GM23338 (cell line): ENCODE measurements around the gene HEYL. TPM values are rescaled to one million over a fixed set of nuclear protein-coding genes. Genes with fewer than 3 reads are reported as not detected.

ENCODE experiments used
- ATAC-seq: fragments of 200-7000 bp; cut with Tn5 transposase; 3 replicates; pipeline ENCODE4 v1.9.1; 2020
- DNase-seq: peaks from one replicate; pipeline ENCODE4 v3.0.0-alpha.2; 2015; ENCODE audit warnings: low spot score
- H2AFZ ChIP-seq: fragments of 200-600 bp; sonication (generic); 2 replicates; pipeline ENCODE4 v1.8.0; 2016; ENCODE audit warnings: antibody characterized with exemption, mild to moderate bottlenecking, moderate library complexity
- H3F3A ChIP-seq: fragments of 200-600 bp; sonication (generic); replicated peaks from 2 replicates; pipeline ENCODE4 v1.8.0; 2017; ENCODE audit warnings: antibody characterized with exemption, mixed run types, low read depth
- H3K27ac ChIP-seq: fragments of 200-600 bp; sonication (generic); 2 replicates; pipeline ENCODE4 v1.6.1; 2016; ENCODE audit warnings: low read depth
- H3K27me3 ChIP-seq: fragments of 200-600 bp; sonication (generic); 2 replicates; pipeline ENCODE4 v1.8.0; 2016; ENCODE audit warnings: mild to moderate bottlenecking, mixed run types, moderate library complexity; ENCODE audit not compliant: insufficient read depth
- H3K36me3 ChIP-seq: fragments of 200-600 bp; sonication (generic); 2 replicates; pipeline ENCODE4 v1.8.0; 2016; ENCODE audit warnings: mild to moderate bottlenecking; ENCODE audit not compliant: insufficient read depth
- H3K4me1 ChIP-seq: fragments of 200-600 bp; sonication (generic); 2 replicates; pipeline ENCODE4 v1.8.0; 2016; ENCODE audit warnings: mild to moderate bottlenecking, moderate library complexity; ENCODE audit not compliant: insufficient read depth
- H3K4me2 ChIP-seq: fragments of 200-600 bp; sonication (generic); 2 replicates; pipeline ENCODE4 v1.7.1; 2017; ENCODE audit warnings: mixed run types
- H3K4me3 ChIP-seq: fragments of 200-600 bp; sonication (generic); 2 replicates; pipeline ENCODE4 v1.6.1; 2016; ENCODE audit warnings: mixed run types
- H3K79me2 ChIP-seq: fragments of 200-600 bp; sonication (generic); replicated peaks from 2 replicates; pipeline ENCODE4 v1.8.0; 2017; ENCODE audit warnings: mild to moderate bottlenecking; ENCODE audit not compliant: insufficient read depth
- H3K9me2 ChIP-seq: fragments of 200-600 bp; sonication (generic); 2 replicates; pipeline ENCODE4 v1.8.0; 2017; ENCODE audit not compliant: insufficient read depth
- H4K20me1 ChIP-seq: fragments of 200-600 bp; sonication (generic); replicated peaks from 2 replicates; pipeline ENCODE4 v1.8.0; 2017; ENCODE audit warnings: mild to moderate bottlenecking; ENCODE audit not compliant: insufficient read depth
- H3K27ac Mint-ChIP-seq: 2 replicates; pipeline ENCODE4 v1.8.0; 2020; ENCODE audit warnings: inconsistent platforms, mild to moderate bottlenecking, moderate library complexity, mixed read lengths
- H3K27me3 Mint-ChIP-seq: 3 replicates; pipeline ENCODE4 v1.8.0; 2022; ENCODE audit warnings: low read depth, mild to moderate bottlenecking, moderate library complexity, mixed read lengths, inconsistent platforms; ENCODE audit not compliant: insufficient read depth, poor library complexity
- H3K36me3 Mint-ChIP-seq: 3 replicates; pipeline ENCODE4 v1.8.0; 2021; ENCODE audit warnings: low read depth, mild to moderate bottlenecking, inconsistent platforms, moderate library complexity, mixed read lengths
- H3K4me1 Mint-ChIP-seq: 3 replicates; pipeline ENCODE4 v1.8.0; 2020; ENCODE audit warnings: mild to moderate bottlenecking, inconsistent platforms, mixed read lengths
- H3K4me3 Mint-ChIP-seq: 3 replicates; pipeline ENCODE4 v1.8.0; 2021; ENCODE audit warnings: moderate library complexity, mild to moderate bottlenecking, inconsistent platforms, mixed read lengths
- H3K9me3 Mint-ChIP-seq: 3 replicates; pipeline ENCODE4 v1.8.0; 2020; ENCODE audit warnings: moderate library complexity, mild to moderate bottlenecking, inconsistent platforms, mixed read lengths
- CREB1 ChIP-seq: fragments of 250-450 bp; sonication (Bioruptor Pico); IDR thresholded peaks from 2 replicates; pipeline ENCODE4 v1.5.0; 2020; ENCODE audit warnings: low read depth, mild to moderate bottlenecking, moderate library complexity
- EZH2 ChIP-seq: fragments of 200-600 bp; sonication (generic); IDR thresholded peaks from one replicate; pipeline ENCODE4 v1.8.0; 2017; ENCODE audit warnings: antibody characterized with exemption, mild to moderate bottlenecking, low read depth; ENCODE audit not compliant: unreplicated experiment
- EZH2phosphoT487 ChIP-seq: fragments of 200-600 bp; sonication (generic); IDR thresholded peaks from one replicate; pipeline ENCODE4 v1.8.1; 2018; ENCODE audit warnings: antibody characterized with exemption; ENCODE audit not compliant: unreplicated experiment
- JUNB ChIP-seq: IDR thresholded peaks from one replicate; pipeline ENCODE4 v1.6.1; 2016; ENCODE audit warnings: antibody characterized with exemption; ENCODE audit not compliant: unreplicated experiment
- NANOG ChIP-seq: IDR thresholded peaks from 2 replicates; pipeline ENCODE4 v1.6.1; 2016; ENCODE audit warnings: antibody characterized with exemption, borderline replicate concordance
- POLR2AphosphoS5 ChIP-seq: IDR thresholded peaks from 2 replicates; pipeline ENCODE4 v1.6.1; 2016; ENCODE audit warnings: antibody characterized with exemption, low read depth
- ZNF114 ChIP-seq: fragments of 250-450 bp; sonication (Bioruptor Pico); IDR thresholded peaks from 2 replicates; pipeline ENCODE4 v1.5.0; 2020; ENCODE audit warnings: mild to moderate bottlenecking, moderate library complexity
- ZNF331 ChIP-seq: fragments of 250-450 bp; sonication (Bioruptor Pico); IDR thresholded peaks from 2 replicates; pipeline ENCODE4 v1.5.0; 2020; ENCODE audit warnings: low read depth, mild to moderate bottlenecking, moderate library complexity
- polyA plus RNA-seq: library from polyadenylated mRNA; unstranded; fragments of >200 nt; fragmentation: Nextera tagmentation; extraction: Ambion mirVana; gene quantifications from 2 replicates; pipeline ENCODE4 v1.2.1, GENCODE V29; 2016
- total RNA-seq: library from RNA; depleted of rRNA; stranded (reverse); fragments of >200 nt; shearing (Covaris generic); gene quantifications from 2 replicates; pipeline ENCODE4 v1.2.3, GENCODE V29; 2014
- TF ChIP-seq, protein P1 (sequence below): fragments of 250-450 bp; sonication (Bioruptor Pico); IDR thresholded peaks from 2 replicates; pipeline ENCODE4 v1.5.0; 2020; ENCODE audit warnings: mild to moderate bottlenecking, moderate library complexity
- TF ChIP-seq, protein P2 (sequence below): IDR thresholded peaks from 2 replicates; pipeline ENCODE4 v1.6.1; 2016; ENCODE audit warnings: antibody characterized with exemption
- TF ChIP-seq, protein P3 (sequence below), 2 experiments: fragments of 200-600 bp in 1 of 2; sonication (generic) in 1 of 2; conservative IDR thresholded peaks; 2 replicates each; pipeline versions ENCODE4 v1.5.1 to v1.6.1; 2016 to 2017; ENCODE audit warnings: antibody characterized with exemption in 2 of 2, low read depth in 2 of 2, mild to moderate bottlenecking in 2 of 2, moderate library complexity in 1 of 2
- TF ChIP-seq, protein P4 (sequence below): IDR thresholded peaks from one replicate; pipeline ENCODE4 v1.6.1; 2018; ENCODE audit warnings: antibody characterized with exemption; ENCODE audit not compliant: unreplicated experiment

Gene HEYL
- total and polyA plus RNA-seq, 2 experiments from 2014 or later: 1.6 to 4.5 TPM

DNA sequence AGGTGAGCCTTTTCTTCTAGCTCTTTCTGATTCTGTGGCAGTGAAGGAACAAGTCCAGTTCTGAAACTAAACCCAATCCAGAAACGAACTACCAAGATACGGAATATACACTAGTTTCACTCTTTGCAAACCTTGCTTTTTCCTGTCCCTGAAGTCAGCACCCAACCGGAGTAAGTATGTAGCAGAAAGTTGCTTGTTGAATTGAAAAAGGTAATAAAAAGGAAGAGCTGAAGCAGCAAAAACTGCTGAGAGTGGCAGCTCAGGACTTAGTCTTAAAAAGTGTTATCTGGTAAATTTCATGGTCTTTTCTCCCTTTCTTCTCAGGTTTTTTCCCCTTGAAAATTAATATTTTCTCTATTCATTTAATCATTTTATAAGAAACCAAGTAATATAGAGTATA, 41.9 kb upstream of the HEYL start (continued):
- TF ChIP-seq, protein P1, sequence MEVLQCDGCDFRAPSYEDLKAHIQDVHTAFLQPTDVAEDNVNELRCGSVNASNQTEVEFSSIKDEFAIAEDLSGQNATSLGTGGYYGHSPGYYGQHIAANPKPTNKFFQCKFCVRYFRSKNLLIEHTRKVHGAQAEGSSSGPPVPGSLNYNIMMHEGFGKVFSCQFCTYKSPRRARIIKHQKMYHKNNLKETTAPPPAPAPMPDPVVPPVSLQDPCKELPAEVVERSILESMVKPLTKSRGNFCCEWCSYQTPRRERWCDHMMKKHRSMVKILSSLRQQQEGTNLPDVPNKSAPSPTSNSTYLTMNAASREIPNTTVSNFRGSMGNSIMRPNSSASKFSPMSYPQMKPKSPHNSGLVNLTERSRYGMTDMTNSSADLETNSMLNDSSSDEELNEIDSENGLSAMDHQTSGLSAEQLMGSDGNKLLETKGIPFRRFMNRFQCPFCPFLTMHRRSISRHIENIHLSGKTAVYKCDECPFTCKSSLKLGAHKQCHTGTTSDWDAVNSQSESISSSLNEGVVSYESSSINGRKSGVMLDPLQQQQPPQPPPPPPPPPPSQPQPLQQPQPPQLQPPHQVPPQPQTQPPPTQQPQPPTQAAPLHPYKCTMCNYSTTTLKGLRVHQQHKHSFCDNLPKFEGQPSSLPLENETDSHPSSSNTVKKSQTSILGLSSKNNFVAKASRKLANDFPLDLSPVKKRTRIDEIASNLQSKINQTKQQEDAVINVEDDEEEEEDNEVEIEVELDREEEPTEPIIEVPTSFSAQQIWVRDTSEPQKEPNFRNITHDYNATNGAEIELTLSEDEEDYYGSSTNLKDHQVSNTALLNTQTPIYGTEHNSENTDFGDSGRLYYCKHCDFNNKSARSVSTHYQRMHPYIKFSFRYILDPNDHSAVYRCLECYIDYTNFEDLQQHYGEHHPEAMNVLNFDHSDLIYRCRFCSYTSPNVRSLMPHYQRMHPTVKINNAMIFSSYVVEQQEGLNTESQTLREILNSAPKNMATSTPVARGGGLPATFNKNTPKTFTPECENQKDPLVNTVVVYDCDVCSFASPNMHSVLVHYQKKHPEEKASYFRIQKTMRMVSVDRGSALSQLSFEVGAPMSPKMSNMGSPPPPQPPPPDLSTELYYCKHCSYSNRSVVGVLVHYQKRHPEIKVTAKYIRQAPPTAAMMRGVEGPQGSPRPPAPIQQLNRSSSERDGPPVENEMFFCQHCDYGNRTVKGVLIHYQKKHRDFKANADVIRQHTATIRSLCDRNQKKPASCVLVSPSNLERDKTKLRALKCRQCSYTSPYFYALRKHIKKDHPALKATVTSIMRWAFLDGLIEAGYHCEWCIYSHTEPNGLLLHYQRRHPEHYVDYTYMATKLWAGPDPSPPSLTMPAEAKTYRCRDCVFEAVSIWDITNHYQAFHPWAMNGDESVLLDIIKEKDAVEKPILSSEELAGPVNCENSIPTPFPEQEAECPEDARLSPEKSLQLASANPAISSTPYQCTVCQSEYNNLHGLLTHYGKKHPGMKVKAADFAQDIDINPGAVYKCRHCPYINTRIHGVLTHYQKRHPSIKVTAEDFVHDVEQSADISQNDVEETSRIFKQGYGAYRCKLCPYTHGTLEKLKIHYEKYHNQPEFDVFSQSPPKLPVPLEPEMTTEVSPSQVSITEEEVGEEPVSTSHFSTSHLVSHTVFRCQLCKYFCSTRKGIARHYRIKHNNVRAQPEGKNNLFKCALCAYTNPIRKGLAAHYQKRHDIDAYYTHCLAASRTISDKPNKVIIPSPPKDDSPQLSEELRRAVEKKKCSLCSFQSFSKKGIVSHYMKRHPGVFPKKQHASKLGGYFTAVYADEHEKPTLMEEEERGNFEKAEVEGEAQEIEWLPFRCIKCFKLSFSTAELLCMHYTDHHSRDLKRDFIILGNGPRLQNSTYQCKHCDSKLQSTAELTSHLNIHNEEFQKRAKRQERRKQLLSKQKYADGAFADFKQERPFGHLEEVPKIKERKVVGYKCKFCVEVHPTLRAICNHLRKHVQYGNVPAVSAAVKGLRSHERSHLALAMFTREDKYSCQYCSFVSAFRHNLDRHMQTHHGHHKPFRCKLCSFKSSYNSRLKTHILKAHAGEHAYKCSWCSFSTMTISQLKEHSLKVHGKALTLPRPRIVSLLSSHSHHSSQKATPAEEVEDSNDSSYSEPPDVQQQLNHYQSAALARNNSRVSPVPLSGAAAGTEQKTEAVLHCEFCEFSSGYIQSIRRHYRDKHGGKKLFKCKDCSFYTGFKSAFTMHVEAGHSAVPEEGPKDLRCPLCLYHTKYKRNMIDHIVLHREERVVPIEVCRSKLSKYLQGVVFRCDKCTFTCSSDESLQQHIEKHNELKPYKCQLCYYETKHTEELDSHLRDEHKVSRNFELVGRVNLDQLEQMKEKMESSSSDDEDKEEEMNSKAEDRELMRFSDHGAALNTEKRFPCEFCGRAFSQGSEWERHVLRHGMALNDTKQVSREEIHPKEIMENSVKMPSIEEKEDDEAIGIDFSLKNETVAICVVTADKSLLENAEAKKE (CRISPR knock-in tag): no peak
- TF ChIP-seq ZNF114 (CRISPR knock-in tag) (no peak), ZNF331 (CRISPR knock-in tag) (no peak), POLR2AphosphoS5 (no peak)
- TF ChIP-seq, protein P2, sequence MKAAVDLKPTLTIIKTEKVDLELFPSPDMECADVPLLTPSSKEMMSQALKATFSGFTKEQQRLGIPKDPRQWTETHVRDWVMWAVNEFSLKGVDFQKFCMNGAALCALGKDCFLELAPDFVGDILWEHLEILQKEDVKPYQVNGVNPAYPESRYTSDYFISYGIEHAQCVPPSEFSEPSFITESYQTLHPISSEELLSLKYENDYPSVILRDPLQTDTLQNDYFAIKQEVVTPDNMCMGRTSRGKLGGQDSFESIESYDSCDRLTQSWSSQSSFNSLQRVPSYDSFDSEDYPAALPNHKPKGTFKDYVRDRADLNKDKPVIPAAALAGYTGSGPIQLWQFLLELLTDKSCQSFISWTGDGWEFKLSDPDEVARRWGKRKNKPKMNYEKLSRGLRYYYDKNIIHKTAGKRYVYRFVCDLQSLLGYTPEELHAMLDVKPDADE: no peak

DNA sequence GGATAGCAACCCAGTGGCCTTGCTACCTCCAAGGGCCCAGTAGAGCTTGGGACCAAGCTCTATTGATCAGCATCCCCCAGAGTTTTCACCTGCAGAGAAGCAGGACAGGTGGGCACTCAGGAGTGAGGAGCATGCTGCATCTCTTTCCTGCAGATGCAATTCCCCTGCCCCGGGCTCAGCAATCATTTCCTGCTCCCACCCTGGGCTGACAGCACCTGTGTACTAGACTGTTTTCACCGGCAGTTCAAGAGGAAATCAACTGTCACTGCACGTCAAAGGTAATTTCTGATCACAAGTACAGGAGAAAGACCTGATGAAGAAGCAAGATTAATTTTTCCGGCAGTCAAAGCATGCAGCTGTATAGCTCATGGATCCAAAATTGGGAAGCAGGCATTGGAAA, 41.3 kb upstream of the HEYL start:
- DNase-seq (no peak), ATAC-seq (no peak)
- peaks cover 4% of the 10 kb centered on the region; the same call in 1 of the 2 replicates for H4K20me1 ChIP-seq
- H3K27me3 Mint-ChIP-seq: peaks cover 96% of the 10 kb centered on the region
- no peaks in the 10 kb centered on the region for H3K4me1 ChIP-seq
- no peaks in the 10 kb centered on the region for H3K9me3 Mint-ChIP-seq
- H3K36me3 ChIP-seq: no peaks in the 10 kb centered on the region
- H3K79me2 ChIP-seq: no peaks in the 10 kb centered on the region
- no peaks in the 10 kb centered on the region for H3K4me1 Mint-ChIP-seq
- no peaks in the 10 kb centered on the region for H3F3A ChIP-seq
- H3K4me3 Mint-ChIP-seq: no peak overlapping the region
- H3K27ac ChIP-seq: no peak overlapping the region
- H3K36me3 Mint-ChIP-seq: no peaks in the 10 kb centered on the region
- no peak overlapping the region for H3K27ac Mint-ChIP-seq
- peaks cover 99% of the 10 kb centered on the region for H3K27me3 ChIP-seq
- H3K9me2 ChIP-seq: no peaks in the 10 kb centered on the region
- no peak overlapping the region for H2AFZ ChIP-seq
- H3K4me3 ChIP-seq: no peak overlapping the region
- no peak overlapping the region for H3K4me2 ChIP-seq
- TF ChIP-seq POLR2AphosphoS5 (no peak), EZH2 (no peak), ZNF331 (CRISPR knock-in tag) (no peak), EZH2phosphoT487 (no peak), JUNB (no peak), NANOG (no peak), CREB1 (CRISPR knock-in tag) (no peak)
- TF ChIP-seq, protein P3, sequence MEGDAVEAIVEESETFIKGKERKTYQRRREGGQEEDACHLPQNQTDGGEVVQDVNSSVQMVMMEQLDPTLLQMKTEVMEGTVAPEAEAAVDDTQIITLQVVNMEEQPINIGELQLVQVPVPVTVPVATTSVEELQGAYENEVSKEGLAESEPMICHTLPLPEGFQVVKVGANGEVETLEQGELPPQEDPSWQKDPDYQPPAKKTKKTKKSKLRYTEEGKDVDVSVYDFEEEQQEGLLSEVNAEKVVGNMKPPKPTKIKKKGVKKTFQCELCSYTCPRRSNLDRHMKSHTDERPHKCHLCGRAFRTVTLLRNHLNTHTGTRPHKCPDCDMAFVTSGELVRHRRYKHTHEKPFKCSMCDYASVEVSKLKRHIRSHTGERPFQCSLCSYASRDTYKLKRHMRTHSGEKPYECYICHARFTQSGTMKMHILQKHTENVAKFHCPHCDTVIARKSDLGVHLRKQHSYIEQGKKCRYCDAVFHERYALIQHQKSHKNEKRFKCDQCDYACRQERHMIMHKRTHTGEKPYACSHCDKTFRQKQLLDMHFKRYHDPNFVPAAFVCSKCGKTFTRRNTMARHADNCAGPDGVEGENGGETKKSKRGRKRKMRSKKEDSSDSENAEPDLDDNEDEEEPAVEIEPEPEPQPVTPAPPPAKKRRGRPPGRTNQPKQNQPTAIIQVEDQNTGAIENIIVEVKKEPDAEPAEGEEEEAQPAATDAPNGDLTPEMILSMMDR (conservative IDR thresholded peaks at IDR 0.05; ENCODE audit: low read depth in 2 of 2): no peak
- TF ChIP-seq, protein P2: no peak
- TF ChIP-seq, protein P4, sequence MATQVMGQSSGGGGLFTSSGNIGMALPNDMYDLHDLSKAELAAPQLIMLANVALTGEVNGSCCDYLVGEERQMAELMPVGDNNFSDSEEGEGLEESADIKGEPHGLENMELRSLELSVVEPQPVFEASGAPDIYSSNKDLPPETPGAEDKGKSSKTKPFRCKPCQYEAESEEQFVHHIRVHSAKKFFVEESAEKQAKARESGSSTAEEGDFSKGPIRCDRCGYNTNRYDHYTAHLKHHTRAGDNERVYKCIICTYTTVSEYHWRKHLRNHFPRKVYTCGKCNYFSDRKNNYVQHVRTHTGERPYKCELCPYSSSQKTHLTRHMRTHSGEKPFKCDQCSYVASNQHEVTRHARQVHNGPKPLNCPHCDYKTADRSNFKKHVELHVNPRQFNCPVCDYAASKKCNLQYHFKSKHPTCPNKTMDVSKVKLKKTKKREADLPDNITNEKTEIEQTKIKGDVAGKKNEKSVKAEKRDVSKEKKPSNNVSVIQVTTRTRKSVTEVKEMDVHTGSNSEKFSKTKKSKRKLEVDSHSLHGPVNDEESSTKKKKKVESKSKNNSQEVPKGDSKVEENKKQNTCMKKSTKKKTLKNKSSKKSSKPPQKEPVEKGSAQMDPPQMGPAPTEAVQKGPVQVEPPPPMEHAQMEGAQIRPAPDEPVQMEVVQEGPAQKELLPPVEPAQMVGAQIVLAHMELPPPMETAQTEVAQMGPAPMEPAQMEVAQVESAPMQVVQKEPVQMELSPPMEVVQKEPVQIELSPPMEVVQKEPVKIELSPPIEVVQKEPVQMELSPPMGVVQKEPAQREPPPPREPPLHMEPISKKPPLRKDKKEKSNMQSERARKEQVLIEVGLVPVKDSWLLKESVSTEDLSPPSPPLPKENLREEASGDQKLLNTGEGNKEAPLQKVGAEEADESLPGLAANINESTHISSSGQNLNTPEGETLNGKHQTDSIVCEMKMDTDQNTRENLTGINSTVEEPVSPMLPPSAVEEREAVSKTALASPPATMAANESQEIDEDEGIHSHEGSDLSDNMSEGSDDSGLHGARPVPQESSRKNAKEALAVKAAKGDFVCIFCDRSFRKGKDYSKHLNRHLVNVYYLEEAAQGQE: no peak
